T-helper 17 cell (primary cell): Measurements from ENCODE around the gene ALOX5. TPM values are rescaled to one million over a fixed set of nuclear protein-coding genes. Genes with fewer than 3 reads are reported as not detected.
A peak's percentile ranks its signal among the peaks of the same experiment; 100 is the strongest.
"Not testable (repeated sequence)": the region's sequence is repeated elsewhere in the genome, so short reads cannot be mapped to it uniquely, and the experiment has no call there.

Experiments
- ATAC-seq: fragments of 150-1000 bp; cut with Tn5 transposase; 2 replicates; pipeline ENCODE4 v1.10.0; 2021; ENCODE audit warnings: mild to moderate bottlenecking, moderate library complexity
- DNase-seq, 3 donors: peaks; one replicate each; pipeline versions ENCODE4 v3.0.0 to v3.0.0-alpha.2; 2020 to 2021
- H3K9me3 ChIP-seq: one replicate; pipeline ENCODE4 v1.7.0; 2013; ENCODE audit warnings: low read length, mild to moderate bottlenecking; ENCODE audit not compliant: control insufficient read depth, poor library complexity, severe bottlenecking
- H3K27ac Mint-ChIP-seq: one replicate; pipeline ENCODE4 v1.8.0; 2022; ENCODE audit warnings: mild to moderate bottlenecking, moderate library complexity, mixed read lengths
- H3K27me3 Mint-ChIP-seq: one replicate; pipeline ENCODE4 v1.8.0; 2022; ENCODE audit warnings: mixed read lengths
- H3K36me3 Mint-ChIP-seq: one replicate; pipeline ENCODE4 v1.8.0; 2022; ENCODE audit warnings: low read depth, mixed read lengths
- H3K4me1 Mint-ChIP-seq: one replicate; pipeline ENCODE4 v1.8.0; 2022; ENCODE audit warnings: mild to moderate bottlenecking, mixed read lengths
- H3K4me3 Mint-ChIP-seq: one replicate; pipeline ENCODE4 v1.8.0; 2022; ENCODE audit warnings: mild to moderate bottlenecking, moderate library complexity, mixed read lengths
- total RNA-seq, 4 donors: library from RNA in 2 of 4; stranded (reverse) in 2 of 4; gene quantifications; one replicate each; pipeline ENCODE4 v1.2.3 and lab custom pipeline; 2022 to 2026

The ALOX5 gene
- total RNA-seq, 2 donors from 2014 or later, result 19.8 to 66.6 TPM

- not testable (repeated sequence) for H3K27ac Mint-ChIP-seq, H3K36me3 Mint-ChIP-seq, H3K27me3 Mint-ChIP-seq, ATAC-seq, H3K4me3 Mint-ChIP-seq, DNase-seq, H3K9me3 ChIP-seq
- H3K4me1 Mint-ChIP-seq, result peaks cover 17% of the 10 kb centered on the region
Observed at GRCh38 chr10:45361983-45362799, 11.8 kb upstream of the ALOX5 start.

- H3K27ac Mint-ChIP-seq, H3K27me3 Mint-ChIP-seq, H3K4me1 Mint-ChIP-seq, H3K36me3 Mint-ChIP-seq, ATAC-seq, H3K9me3 ChIP-seq, H3K4me3 Mint-ChIP-seq, DNase-seq: not testable (repeated sequence)
Observed at GRCh38 chr10:45367643-45368042, 6.4 kb upstream of the ALOX5 start.

- peaks cover 7% of the 10 kb centered on the region for H3K27me3 Mint-ChIP-seq
- peak overlapping the region; percentile 56 for H3K27ac Mint-ChIP-seq
Observed at GRCh38 chr10:45368181-45368580, 5.8 kb upstream of the ALOX5 start.

GRCh38 chr10:45370202-45370955 lies 3.6 kb upstream of the ALOX5 start:
- Mint-ChIP-seq H3K36me3 (peaks cover 2% of the 10 kb centered on the region), H3K4me3 (peak overlapping the region; percentile 69), H3K27ac (no peak overlapping the region), H3K4me1 (peaks cover 22% of the 10 kb centered on the region), H3K27me3 (peaks cover 7% of the 10 kb centered on the region)
- DNase-seq, result no peak
- H3K9me3 ChIP-seq, result no peaks in the 10 kb centered on the region
- ATAC-seq, result no peak

More at GRCh38 chr10:45368181-45368580, 5.8 kb upstream of the ALOX5 start:
- no peaks in the 10 kb centered on the region for H3K9me3 ChIP-seq
- Mint-ChIP-seq H3K36me3 (no peaks in the 10 kb centered on the region), H3K4me1 (peaks cover 11% of the 10 kb centered on the region), H3K4me3 (no peak overlapping the region)
- ATAC-seq (no peak), DNase-seq (no peak)

- Mint-ChIP-seq H3K27ac (no peak overlapping the region), H3K36me3 (peaks cover 2% of the 10 kb centered on the region), H3K4me3 (no peak overlapping the region), H3K4me1 (peaks cover 28% of the 10 kb centered on the region), H3K27me3 (peaks cover 7% of the 10 kb centered on the region)
- DNase-seq (no peak), ATAC-seq (no peak)
- no peaks in the 10 kb centered on the region for H3K9me3 ChIP-seq
Observed at GRCh38 chr10:45371560-45371959, 2.5 kb upstream of the ALOX5 start.

- ATAC-seq, result no peak
- peaks cover 6% of the 10 kb centered on the region for H3K36me3 Mint-ChIP-seq
- H3K4me1 Mint-ChIP-seq, result peaks cover 32% of the 10 kb centered on the region
- no peaks in the 10 kb centered on the region for H3K9me3 ChIP-seq
- peak overlapping the region; percentile 74 for H3K27ac Mint-ChIP-seq
- H3K27me3 Mint-ChIP-seq, result peaks cover 7% of the 10 kb centered on the region
- H3K4me3 Mint-ChIP-seq, result peak overlapping the region; percentile 97
- DNase-seq, result no peak
Observed at GRCh38 chr10:45372251-45372951, 1.6 kb upstream of the ALOX5 start.

GRCh38 chr10:45373003-45373575 lies 927 bp upstream of the ALOX5 start:
- Mint-ChIP-seq H3K27ac (peak overlapping the region; percentile 74), H3K27me3 (peaks cover 7% of the 10 kb centered on the region), H3K36me3 (peaks cover 6% of the 10 kb centered on the region), H3K4me3 (peak overlapping the region; percentile 97), H3K4me1 (peaks cover 38% of the 10 kb centered on the region)
- peak; percentile 67 for ATAC-seq
- H3K9me3 ChIP-seq, result no peaks in the 10 kb centered on the region
- DNase-seq, result peak; percentile 18 to 38 (median 22)

- H3K27me3 Mint-ChIP-seq, result peaks cover 7% of the 10 kb centered on the region
- no peak overlapping the region for H3K27ac Mint-ChIP-seq
- H3K4me3 Mint-ChIP-seq, result peak overlapping the region; percentile 97
- peak in 1 of 3 donors; percentile 17 for DNase-seq
- H3K4me1 Mint-ChIP-seq, result peaks cover 37% of the 10 kb centered on the region
- H3K36me3 Mint-ChIP-seq, result peaks cover 6% of the 10 kb centered on the region
- ATAC-seq, result no peak
- no peaks in the 10 kb centered on the region for H3K9me3 ChIP-seq
Observed at GRCh38 chr10:45374350-45375052, 485 bp downstream of the ALOX5 start.

- Mint-ChIP-seq H3K27me3 (peaks cover 7% of the 10 kb centered on the region), H3K27ac (no peak overlapping the region), H3K36me3 (peaks cover 6% of the 10 kb centered on the region), H3K4me3 (peak overlapping the region; percentile 97), H3K4me1 (peaks cover 37% of the 10 kb centered on the region)
- no peaks in the 10 kb centered on the region for H3K9me3 ChIP-seq
- no peak for ATAC-seq
- no peak for DNase-seq
Observed at GRCh38 chr10:45375101-45375500, 1.1 kb downstream of the ALOX5 start.

GRCh38 chr10:45375716-45376231 lies 1.8 kb downstream of the ALOX5 start:
- H3K9me3 ChIP-seq, result no peaks in the 10 kb centered on the region
- DNase-seq (no peak), ATAC-seq (peak; percentile 33)
- peak overlapping the region; percentile 29 for H3K27ac Mint-ChIP-seq
- peak overlapping the region; percentile 97 for H3K4me3 Mint-ChIP-seq
- peaks cover 2% of the 10 kb centered on the region for H3K27me3 Mint-ChIP-seq
- H3K36me3 Mint-ChIP-seq, result peaks cover 6% of the 10 kb centered on the region
- H3K4me1 Mint-ChIP-seq, result peaks cover 37% of the 10 kb centered on the region

- Mint-ChIP-seq H3K4me1 (peaks cover 37% of the 10 kb centered on the region), H3K27me3 (no peaks in the 10 kb centered on the region), H3K27ac (peak overlapping the region; percentile 76), H3K4me3 (no peak overlapping the region), H3K36me3 (peaks cover 6% of the 10 kb centered on the region)
- H3K9me3 ChIP-seq, result no peaks in the 10 kb centered on the region
- DNase-seq, result no peak
- no peak for ATAC-seq
Observed at GRCh38 chr10:45376371-45376801, 2.4 kb downstream of the ALOX5 start.

GRCh38 chr10:45377321-45377720 lies 3.3 kb downstream of the ALOX5 start:
- peak overlapping the region; percentile 76 for H3K27ac Mint-ChIP-seq
- peaks cover 37% of the 10 kb centered on the region for H3K4me1 Mint-ChIP-seq
- ATAC-seq, result no peak
- H3K9me3 ChIP-seq, result no peaks in the 10 kb centered on the region
- no peak for DNase-seq
- H3K36me3 Mint-ChIP-seq, result peaks cover 6% of the 10 kb centered on the region
- peak overlapping the region; percentile 53 for H3K4me3 Mint-ChIP-seq
- H3K27me3 Mint-ChIP-seq, result no peaks in the 10 kb centered on the region
